ENCODE measurements around the gene FBP1.

FBP1 gene

DNA sequence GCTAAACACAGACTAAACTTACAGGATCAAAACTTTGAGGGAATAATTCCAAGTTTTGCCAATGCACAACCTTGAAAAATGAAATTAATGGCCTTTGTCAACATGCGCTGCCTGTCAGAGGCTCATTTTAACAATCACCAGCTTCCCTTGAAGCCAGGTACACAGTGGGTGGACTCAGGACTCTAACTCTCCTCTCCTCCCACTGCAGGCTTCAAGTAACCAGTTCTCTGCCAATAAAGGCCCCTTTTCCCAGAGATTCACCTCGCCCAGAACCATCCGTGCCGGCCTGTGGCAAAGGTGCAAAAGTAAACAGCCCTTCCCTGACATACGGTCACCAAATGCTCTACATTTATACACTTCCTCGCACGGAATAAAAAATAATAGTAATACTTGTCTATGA lies 27.2 kb downstream of the FBP1 start:
- TF ChIP-seq, protein P1, sequence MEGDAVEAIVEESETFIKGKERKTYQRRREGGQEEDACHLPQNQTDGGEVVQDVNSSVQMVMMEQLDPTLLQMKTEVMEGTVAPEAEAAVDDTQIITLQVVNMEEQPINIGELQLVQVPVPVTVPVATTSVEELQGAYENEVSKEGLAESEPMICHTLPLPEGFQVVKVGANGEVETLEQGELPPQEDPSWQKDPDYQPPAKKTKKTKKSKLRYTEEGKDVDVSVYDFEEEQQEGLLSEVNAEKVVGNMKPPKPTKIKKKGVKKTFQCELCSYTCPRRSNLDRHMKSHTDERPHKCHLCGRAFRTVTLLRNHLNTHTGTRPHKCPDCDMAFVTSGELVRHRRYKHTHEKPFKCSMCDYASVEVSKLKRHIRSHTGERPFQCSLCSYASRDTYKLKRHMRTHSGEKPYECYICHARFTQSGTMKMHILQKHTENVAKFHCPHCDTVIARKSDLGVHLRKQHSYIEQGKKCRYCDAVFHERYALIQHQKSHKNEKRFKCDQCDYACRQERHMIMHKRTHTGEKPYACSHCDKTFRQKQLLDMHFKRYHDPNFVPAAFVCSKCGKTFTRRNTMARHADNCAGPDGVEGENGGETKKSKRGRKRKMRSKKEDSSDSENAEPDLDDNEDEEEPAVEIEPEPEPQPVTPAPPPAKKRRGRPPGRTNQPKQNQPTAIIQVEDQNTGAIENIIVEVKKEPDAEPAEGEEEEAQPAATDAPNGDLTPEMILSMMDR (IDR thresholded peaks at IDR 0.05; ENCODE audit: low read depth, low read length, missing control alignments): no peak
- no peak overlapping the region for H3K4me3 ChIP-seq (ENCODE audit: low read depth, low read length)
- in situ Hi-C loops (cut with HindIII; ENCODE audit: low sequenced_read_pairs): no loop called here
- DNase-seq (ENCODE audit: low read depth): no peak

- TF ChIP-seq, protein P1 (IDR thresholded peaks at IDR 0.05; ENCODE audit: low read depth, low read length, missing control alignments): no peak
- H3K4me3 ChIP-seq (ENCODE audit: low read depth, low read length): no peak overlapping the region
- no peak for DNase-seq (ENCODE audit: low read depth)
- in situ Hi-C loops (cut with HindIII; ENCODE audit: low sequenced_read_pairs): no loop called here
Measured at GRCh38 chr9:94611638-94612068, 27.7 kb downstream of the FBP1 start.

DNA sequence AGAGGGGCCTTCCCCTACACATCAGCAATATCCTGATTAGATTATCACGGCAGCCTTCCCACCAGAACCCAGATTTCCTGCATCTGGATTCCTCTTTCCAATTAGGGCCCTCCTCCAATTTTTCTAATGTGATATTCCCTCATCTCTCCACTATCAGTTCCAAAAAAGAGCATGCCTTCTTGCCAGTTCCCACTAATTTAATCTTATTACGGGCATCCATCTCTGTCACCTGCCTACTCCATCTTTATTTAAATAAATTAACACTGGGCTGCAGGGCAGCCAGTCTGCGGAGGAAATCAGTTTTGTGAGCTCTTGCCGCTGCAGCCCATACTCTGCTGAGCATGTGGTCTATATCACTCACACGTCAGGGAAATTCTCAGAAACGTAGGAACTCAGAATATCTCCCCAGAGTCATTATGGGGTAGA lies 29.1 kb downstream of the FBP1 start:
- TF ChIP-seq, protein P1 (IDR thresholded peaks at IDR 0.05; ENCODE audit: low read depth, low read length, missing control alignments): no peak
- in situ Hi-C loops (cut with HindIII; ENCODE audit: low sequenced_read_pairs): no loop called here
- DNase-seq (ENCODE audit: low read depth): no peak
- H3K4me3 ChIP-seq (ENCODE audit: low read depth, low read length): no peak overlapping the region

GRCh38 chr9:94607423-94607691 lies 32.0 kb downstream of the FBP1 start:
- DNase-seq (ENCODE audit: low read depth): no peak
- no peak overlapping the region for H3K4me3 ChIP-seq (ENCODE audit: low read depth, low read length)
- in situ Hi-C loops (cut with HindIII; ENCODE audit: low sequenced_read_pairs): no loop called here
- TF ChIP-seq, protein P1 (IDR thresholded peaks at IDR 0.05; ENCODE audit: low read depth, low read length, missing control alignments): no peak

- in situ Hi-C loops (cut with HindIII; ENCODE audit: low sequenced_read_pairs): no loop called here
- H3K4me3 ChIP-seq (ENCODE audit: low read depth, low read length): no peak overlapping the region
- DNase-seq (ENCODE audit: low read depth): no peak
- TF ChIP-seq, protein P1 (IDR thresholded peaks at IDR 0.05; ENCODE audit: low read depth, low read length, missing control alignments): no peak
Measured at GRCh38 chr9:94606646-94607422, 32.5 kb downstream of the FBP1 start.

GRCh38 chr9:94603259-94604160 lies 35.8 kb downstream of the FBP1 start:
- in situ Hi-C loops (cut with HindIII; ENCODE audit: low sequenced_read_pairs): no loop called here
- no peak overlapping the region for H3K4me3 ChIP-seq (ENCODE audit: low read depth, low read length)
- TF ChIP-seq, protein P1 (IDR thresholded peaks at IDR 0.05; ENCODE audit: low read depth, low read length, missing control alignments): peak; percentile 67
- peak; percentile 5 for DNase-seq (ENCODE audit: low read depth)
